OCI-LY1 (cell line): ENCODE results near the gene PPP1R12B.

Experiments used
- H2AFZ ChIP-seq: fragments of 200-600 bp; sonication (generic), shearing (Covaris generic); 2 replicates; pipeline ENCODE4 v1.6.0; 2014; ENCODE audit warnings: antibody characterized with exemption, mild to moderate bottlenecking, low read length
- H3F3A ChIP-seq: fragments of 200-600 bp; sonication (generic), shearing (Covaris generic); 2 replicates; pipeline ENCODE4 v1.6.0; 2014; ENCODE audit warnings: mild to moderate bottlenecking, antibody characterized with exemption, low read length, moderate library complexity; ENCODE audit not compliant: insufficient read depth
- H3K27ac ChIP-seq: fragments of 200-600 bp; sonication (generic); 2 replicates; pipeline ENCODE4 v1.5.1; 2014; ENCODE audit warnings: low read length, mixed run types, mild to moderate bottlenecking, low read depth; ENCODE audit not compliant: poor library complexity, severe bottlenecking
- H3K27me3 ChIP-seq: fragments of 200-600 bp; sonication (generic); 2 replicates; pipeline ENCODE4 v1.6.0; 2014; ENCODE audit warnings: antibody characterized with exemption, mild to moderate bottlenecking, low read length, moderate library complexity; ENCODE audit not compliant: insufficient read depth
- H3K36me3 ChIP-seq: fragments of 200-600 bp; sonication (generic); 2 replicates; pipeline ENCODE4 v1.6.1; 2014; ENCODE audit warnings: mild to moderate bottlenecking, antibody characterized with exemption, low read length, moderate library complexity, mixed read lengths; ENCODE audit not compliant: insufficient read depth
- H3K4me1 ChIP-seq: fragments of 200-600 bp; sonication (generic); 2 replicates; pipeline ENCODE4 v1.5.1; 2014; ENCODE audit warnings: mild to moderate bottlenecking, low read length, moderate library complexity; ENCODE audit not compliant: insufficient read depth, severe bottlenecking
- H3K4me2 ChIP-seq: fragments of 200-600 bp; sonication (generic), shearing (Covaris generic); 2 replicates; pipeline ENCODE4 v1.6.1; 2014; ENCODE audit warnings: low read length
- H3K4me3 ChIP-seq: fragments of 200-600 bp; sonication (generic); 2 replicates; pipeline ENCODE4 v1.5.1; 2014; ENCODE audit warnings: low read length, low read depth, mild to moderate bottlenecking, mixed read lengths; ENCODE audit not compliant: poor library complexity, severe bottlenecking
- H3K79me2 ChIP-seq: fragments of 200-600 bp; shearing (Covaris generic); 2 replicates; pipeline ENCODE4 v1.6.1; 2016; ENCODE audit warnings: mixed run types, low read length, mixed read lengths; ENCODE audit not compliant: insufficient read depth
- H3K9ac ChIP-seq: fragments of 200-600 bp; sonication (generic), shearing (Covaris generic); 2 replicates; pipeline ENCODE4 v1.6.1; 2014; ENCODE audit warnings: mild to moderate bottlenecking, low read length, mixed read lengths
- H3K9me2 ChIP-seq: fragments of 200-600 bp; sonication (generic), shearing (Covaris generic); 2 replicates; pipeline ENCODE4 v1.6.1; 2014; ENCODE audit warnings: low read depth, mild to moderate bottlenecking, low read length, mixed read lengths
- H3K9me3 ChIP-seq: fragments of 200-600 bp; shearing (Covaris generic); 2 replicates; pipeline ENCODE4 v1.6.1; 2014; ENCODE audit warnings: low read length, mixed read lengths
- H4K20me1 ChIP-seq: fragments of 200-600 bp; sonication (generic), shearing (Covaris generic); 2 replicates; pipeline ENCODE4 v1.6.0; 2016; ENCODE audit warnings: mild to moderate bottlenecking, low read length; ENCODE audit not compliant: insufficient read depth
- EZH2 ChIP-seq: fragments of 200-600 bp; sonication (generic), shearing (Covaris generic); IDR thresholded peaks from 2 replicates; pipeline ENCODE4 v1.8.0; 2017; ENCODE audit warnings: borderline replicate concordance, mixed run types, mild to moderate bottlenecking, antibody characterized with exemption, low read length, moderate library complexity, mixed read lengths
- TF ChIP-seq, protein P1 (sequence below): fragments of 200-600 bp; sonication (generic), shearing (Covaris generic); IDR thresholded peaks from 2 replicates; pipeline ENCODE4 v1.5.1; 2017; ENCODE audit warnings: mild to moderate bottlenecking, antibody characterized with exemption, low read length, moderate library complexity, mixed read lengths

Gene PPP1R12B

GRCh38 chr1:202586871-202587270 lies 238.4 kb downstream of the PPP1R12B start:
- no peaks in the 10 kb centered on the region for H3K9me3 ChIP-seq
- TF ChIP-seq, protein P1, sequence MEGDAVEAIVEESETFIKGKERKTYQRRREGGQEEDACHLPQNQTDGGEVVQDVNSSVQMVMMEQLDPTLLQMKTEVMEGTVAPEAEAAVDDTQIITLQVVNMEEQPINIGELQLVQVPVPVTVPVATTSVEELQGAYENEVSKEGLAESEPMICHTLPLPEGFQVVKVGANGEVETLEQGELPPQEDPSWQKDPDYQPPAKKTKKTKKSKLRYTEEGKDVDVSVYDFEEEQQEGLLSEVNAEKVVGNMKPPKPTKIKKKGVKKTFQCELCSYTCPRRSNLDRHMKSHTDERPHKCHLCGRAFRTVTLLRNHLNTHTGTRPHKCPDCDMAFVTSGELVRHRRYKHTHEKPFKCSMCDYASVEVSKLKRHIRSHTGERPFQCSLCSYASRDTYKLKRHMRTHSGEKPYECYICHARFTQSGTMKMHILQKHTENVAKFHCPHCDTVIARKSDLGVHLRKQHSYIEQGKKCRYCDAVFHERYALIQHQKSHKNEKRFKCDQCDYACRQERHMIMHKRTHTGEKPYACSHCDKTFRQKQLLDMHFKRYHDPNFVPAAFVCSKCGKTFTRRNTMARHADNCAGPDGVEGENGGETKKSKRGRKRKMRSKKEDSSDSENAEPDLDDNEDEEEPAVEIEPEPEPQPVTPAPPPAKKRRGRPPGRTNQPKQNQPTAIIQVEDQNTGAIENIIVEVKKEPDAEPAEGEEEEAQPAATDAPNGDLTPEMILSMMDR = no peak
- no peak for TF ChIP-seq EZH2
- no peak overlapping the region for H3K9ac ChIP-seq
- H3K79me2 ChIP-seq = no peaks in the 10 kb centered on the region
- no peaks in the 10 kb centered on the region for H3K36me3 ChIP-seq
- H3K27me3 ChIP-seq = no peaks in the 10 kb centered on the region; the same call in 1 of the 2 replicates
- no peaks in the 10 kb centered on the region for H4K20me1 ChIP-seq
- H3K9me2 ChIP-seq = no peaks in the 10 kb centered on the region
- H2AFZ ChIP-seq = no peak overlapping the region
- H3K27ac ChIP-seq = no peak overlapping the region
- no peak overlapping the region for H3K4me3 ChIP-seq
- H3K4me2 ChIP-seq = no peak overlapping the region
- no peaks in the 10 kb centered on the region for H3F3A ChIP-seq
- H3K4me1 ChIP-seq = peaks cover 5% of the 10 kb centered on the region

- no peaks in the 10 kb centered on the region for H4K20me1 ChIP-seq
Observed at GRCh38 chr1:202587859-202588485, 239.5 kb downstream of the PPP1R12B start.

GRCh38 chr1:202588503-202589189 lies 240.1 kb downstream of the PPP1R12B start:
- H3K4me1 ChIP-seq = peaks cover 5% of the 10 kb centered on the region
- no peak overlapping the region for H3K27ac ChIP-seq
- H3K9me2 ChIP-seq = no peaks in the 10 kb centered on the region
- no peaks in the 10 kb centered on the region for H4K20me1 ChIP-seq
- H3K36me3 ChIP-seq = no peaks in the 10 kb centered on the region
- H3K9ac ChIP-seq = no peak overlapping the region
- H3K4me3 ChIP-seq = no peak overlapping the region
- H3F3A ChIP-seq = no peaks in the 10 kb centered on the region
- H3K9me3 ChIP-seq = no peaks in the 10 kb centered on the region
- no peak overlapping the region for H3K4me2 ChIP-seq
- H3K27me3 ChIP-seq = no peaks in the 10 kb centered on the region; the same call in 1 of the 2 replicates
- TF ChIP-seq, protein P1 = no peak
- TF ChIP-seq EZH2 = no peak
- H3K79me2 ChIP-seq = no peaks in the 10 kb centered on the region
- H2AFZ ChIP-seq = no peak overlapping the region

More at GRCh38 chr1:202587859-202588485, 239.5 kb downstream of the PPP1R12B start:
- Histone ChIP-seq H2AFZ (no peak overlapping the region), H3K36me3 (no peaks in the 10 kb centered on the region), H3F3A (no peaks in the 10 kb centered on the region), H3K4me2 (no peak overlapping the region), H3K27ac (no peak overlapping the region), H3K9me3 (no peaks in the 10 kb centered on the region), H3K27me3 (no peaks in the 10 kb centered on the region; the same call in 1 of the 2 replicates), H3K79me2 (no peaks in the 10 kb centered on the region), H3K9me2 (no peaks in the 10 kb centered on the region), H3K9ac (no peak overlapping the region), H3K4me1 (peaks cover 5% of the 10 kb centered on the region), H3K4me3 (no peak overlapping the region)
- TF ChIP-seq EZH2 = no peak
- TF ChIP-seq, protein P1 = no peak
